GM12878 (cell line): Measurements from ENCODE around the gene TMEM263. TPM values are rescaled to one million over a fixed set of nuclear protein-coding genes. Genes with fewer than 3 reads are reported as not detected.

Experiments
- HDAC2 ChIP-seq: fragments of 200-600 bp; sonication (generic); IDR thresholded peaks from 2 replicates; pipeline ENCODE4 v1.6.1; 2017
- IKZF1 ChIP-seq: fragments of 450-650 bp; conservative IDR thresholded peaks from 2 replicates; pipeline ENCODE4 v1.6.1; 2017; ENCODE audit warnings: antibody characterized with exemption, mild to moderate bottlenecking
- JUND ChIP-seq: IDR thresholded peaks from 2 replicates; pipeline ENCODE4 v1.6.1; 2012; ENCODE audit warnings: low read depth, mild to moderate bottlenecking, low read length, improper control_type of control experiment, moderate library complexity
- polyA plus RNA-seq, 11 experiments: library from polyadenylated mRNA; depleted of rRNA in 4 of 11; unstranded in 6 of 11; stranded (reverse) in 5 of 11; fragments of >200 nt; fragmentation: Nextera tagmentation in 4 of 11; fragmentation: Illumina TruSeq in 1 of 11; extraction: Ambion mirVana in 4 of 11; extraction: Trizol in 1 of 11; gene quantifications; 1 replicate in 1 of 11; 2 replicates in 10 of 11; pipeline versions ENCODE4 v1.2.1 to v1.2.3, GENCODE V29; 2011 to 2016; ENCODE audit warnings: inconsistent platforms in 2 of 11, missing spikeins in 2 of 11, low read depth in 1 of 11
- total RNA-seq, 4 experiments: library from RNA; depleted of rRNA in 3 of 4; stranded (reverse); fragments of >200 nt in 3 of 4; fragmentation: Illumina TruSeq in 1 of 4; extraction: Trizol in 1 of 4; gene quantifications; 2 replicates each; pipeline versions ENCODE4 v1.2.1 to v1.2.3, GENCODE V29; 2013 to 2021
- TF ChIP-seq, protein P1 (sequence below): fragments of 450-650 bp; formaldehyde crosslinking; IDR thresholded peaks from 2 replicates; pipeline ENCODE4 v1.5.0; 2022; ENCODE audit warnings: mild to moderate bottlenecking, missing genetic modification characterization
- TF ChIP-seq, protein P2 (sequence below): fragments of 450-650 bp; IDR thresholded peaks from 2 replicates; pipeline ENCODE4 v1.6.1; 2017; ENCODE audit warnings: antibody characterized with exemption, mild to moderate bottlenecking, moderate library complexity

The TMEM263 gene
- total and polyA plus RNA-seq, 10 of the 15 experiments (the other 5 are each of a cell fraction or from before 2014, with no cell fraction given) = 15.4 to 41.3 (median 27.6) TPM

DNA sequence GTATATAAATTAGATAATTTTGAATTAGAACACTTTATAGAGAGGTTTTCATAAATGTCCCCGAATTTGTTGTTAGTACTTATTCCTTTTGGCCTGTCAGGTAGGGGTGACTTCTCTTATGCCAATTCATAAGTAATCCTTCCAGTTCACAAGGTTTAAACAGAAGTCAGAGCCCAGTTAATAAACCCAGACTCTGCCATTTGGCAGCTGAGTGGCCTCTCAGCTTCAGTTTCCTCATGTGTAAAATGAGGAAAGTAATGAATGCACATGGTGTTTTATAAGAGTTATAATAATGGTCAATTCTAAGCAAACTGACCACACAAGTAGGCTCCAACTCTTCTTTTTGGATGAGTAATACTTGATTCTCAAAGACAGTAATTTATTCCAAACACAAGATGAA lies 21.0 kb downstream of the TMEM263 start (continued):
- TF ChIP-seq, protein P1, sequence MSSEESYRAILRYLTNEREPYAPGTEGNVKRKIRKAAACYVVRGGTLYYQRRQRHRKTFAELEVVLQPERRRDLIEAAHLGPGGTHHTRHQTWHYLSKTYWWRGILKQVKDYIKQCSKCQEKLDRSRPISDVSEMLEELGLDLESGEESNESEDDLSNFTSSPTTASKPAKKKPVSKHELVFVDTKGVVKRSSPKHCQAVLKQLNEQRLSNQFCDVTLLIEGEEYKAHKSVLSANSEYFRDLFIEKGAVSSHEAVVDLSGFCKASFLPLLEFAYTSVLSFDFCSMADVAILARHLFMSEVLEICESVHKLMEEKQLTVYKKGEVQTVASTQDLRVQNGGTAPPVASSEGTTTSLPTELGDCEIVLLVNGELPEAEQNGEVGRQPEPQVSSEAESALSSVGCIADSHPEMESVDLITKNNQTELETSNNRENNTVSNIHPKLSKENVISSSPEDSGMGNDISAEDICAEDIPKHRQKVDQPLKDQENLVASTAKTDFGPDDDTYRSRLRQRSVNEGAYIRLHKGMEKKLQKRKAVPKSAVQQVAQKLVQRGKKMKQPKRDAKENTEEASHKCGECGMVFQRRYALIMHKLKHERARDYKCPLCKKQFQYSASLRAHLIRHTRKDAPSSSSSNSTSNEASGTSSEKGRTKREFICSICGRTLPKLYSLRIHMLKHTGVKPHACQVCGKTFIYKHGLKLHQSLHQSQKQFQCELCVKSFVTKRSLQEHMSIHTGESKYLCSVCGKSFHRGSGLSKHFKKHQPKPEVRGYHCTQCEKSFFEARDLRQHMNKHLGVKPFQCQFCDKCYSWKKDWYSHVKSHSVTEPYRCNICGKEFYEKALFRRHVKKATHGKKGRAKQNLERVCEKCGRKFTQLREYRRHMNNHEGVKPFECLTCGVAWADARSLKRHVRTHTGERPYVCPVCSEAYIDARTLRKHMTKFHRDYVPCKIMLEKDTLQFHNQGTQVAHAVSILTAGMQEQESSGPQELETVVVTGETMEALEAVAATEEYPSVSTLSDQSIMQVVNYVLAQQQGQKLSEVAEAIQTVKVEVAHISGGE (CRISPR knock-in tag) = no peak
- TF ChIP-seq HDAC2 = no peak
- no peak for TF ChIP-seq JUND
- TF ChIP-seq, protein P2, sequence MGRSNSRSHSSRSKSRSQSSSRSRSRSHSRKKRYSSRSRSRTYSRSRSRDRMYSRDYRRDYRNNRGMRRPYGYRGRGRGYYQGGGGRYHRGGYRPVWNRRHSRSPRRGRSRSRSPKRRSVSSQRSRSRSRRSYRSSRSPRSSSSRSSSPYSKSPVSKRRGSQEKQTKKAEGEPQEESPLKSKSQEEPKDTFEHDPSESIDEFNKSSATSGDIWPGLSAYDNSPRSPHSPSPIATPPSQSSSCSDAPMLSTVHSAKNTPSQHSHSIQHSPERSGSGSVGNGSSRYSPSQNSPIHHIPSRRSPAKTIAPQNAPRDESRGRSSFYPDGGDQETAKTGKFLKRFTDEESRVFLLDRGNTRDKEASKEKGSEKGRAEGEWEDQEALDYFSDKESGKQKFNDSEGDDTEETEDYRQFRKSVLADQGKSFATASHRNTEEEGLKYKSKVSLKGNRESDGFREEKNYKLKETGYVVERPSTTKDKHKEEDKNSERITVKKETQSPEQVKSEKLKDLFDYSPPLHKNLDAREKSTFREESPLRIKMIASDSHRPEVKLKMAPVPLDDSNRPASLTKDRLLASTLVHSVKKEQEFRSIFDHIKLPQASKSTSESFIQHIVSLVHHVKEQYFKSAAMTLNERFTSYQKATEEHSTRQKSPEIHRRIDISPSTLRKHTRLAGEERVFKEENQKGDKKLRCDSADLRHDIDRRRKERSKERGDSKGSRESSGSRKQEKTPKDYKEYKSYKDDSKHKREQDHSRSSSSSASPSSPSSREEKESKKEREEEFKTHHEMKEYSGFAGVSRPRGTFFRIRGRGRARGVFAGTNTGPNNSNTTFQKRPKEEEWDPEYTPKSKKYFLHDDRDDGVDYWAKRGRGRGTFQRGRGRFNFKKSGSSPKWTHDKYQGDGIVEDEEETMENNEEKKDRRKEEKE = no peak
- TF ChIP-seq IKZF1 = no peak
- TF ChIP-seq, all 136 proteins: peak for 0
